ENCODE results near the gene RAMP1.

RAMP1 gene

DNA sequence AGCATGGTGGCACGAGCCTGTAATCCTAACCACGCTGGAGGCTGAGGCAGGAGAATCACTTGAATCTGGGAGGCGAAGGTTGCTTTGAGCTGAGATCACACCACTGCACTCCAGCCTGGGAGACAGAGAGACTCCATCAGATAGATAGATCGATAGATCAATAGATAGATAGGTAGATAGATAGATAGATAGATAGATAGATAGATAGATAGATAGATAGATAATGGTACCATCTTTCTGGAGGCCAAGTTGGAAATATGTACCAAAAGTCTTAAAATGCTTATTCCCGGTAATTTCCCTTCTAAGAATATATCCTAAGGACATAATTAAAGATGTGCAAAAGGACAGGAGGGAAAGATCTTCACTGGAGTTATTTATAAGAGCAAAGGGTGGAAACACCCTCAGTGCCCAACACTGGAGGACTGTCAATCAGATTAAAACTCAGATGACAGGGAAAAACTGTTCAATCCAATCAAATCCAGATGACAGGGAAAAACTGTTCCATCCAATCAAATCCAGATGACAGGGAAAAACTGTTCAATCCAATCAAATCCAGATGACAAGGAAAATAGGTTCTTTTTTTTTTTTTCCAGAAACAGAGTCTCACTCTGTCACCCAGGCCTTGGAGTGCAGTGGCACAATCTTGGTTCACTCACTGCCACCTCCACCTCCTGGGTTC lies 58.4 kb downstream of the RAMP1 start:
- Histone ChIP-seq H3K18ac (ENCODE audit: low read length) (no peak overlapping the region), H3K79me1 (ENCODE audit: low read length) (no peaks in the 10 kb centered on the region), H2BK15ac (replicated peaks; ENCODE audit: low read depth) (no peak overlapping the region), H3K4me2 (ENCODE audit: low read length) (no peak overlapping the region), H3K56ac (ENCODE audit: low read length) (no peak overlapping the region), H2BK5ac (ENCODE audit: low read length) (no peak overlapping the region), H3K4me3 (ENCODE audit: low read length) (no peak overlapping the region), H4K5ac (ENCODE audit: low read length) (no peak overlapping the region), H3K23ac (ENCODE audit: low read length) (no peak overlapping the region), H3K79me2 (ENCODE audit: control insufficient read depth, insufficient read depth, low read length) (no peaks in the 10 kb centered on the region), H3K4me1 (ENCODE audit: control insufficient read depth, low read depth, low read length) (no peaks in the 10 kb centered on the region), H3K27me3 (ENCODE audit: insufficient read depth, low read length, poor library complexity) (no peaks in the 10 kb centered on the region), H4K8ac (ENCODE audit: low read depth, low read length) (no peak overlapping the region), H3K27ac (ENCODE audit: low read depth, low read length) (no peak overlapping the region), H2AK5ac (ENCODE audit: low read length) (no peak overlapping the region), H3K36me3 (ENCODE audit: control insufficient read depth, insufficient read depth, low read length) (no peaks in the 10 kb centered on the region), H3K4ac (ENCODE audit: low read depth, low read length) (no peak overlapping the region), H2BK120ac (ENCODE audit: low read depth, low read length) (no peak overlapping the region), H3K9ac (ENCODE audit: low read length) (no peak overlapping the region)
- no CpG with 5 or more reads among the region's 5 CpGs for WGBS (ENCODE audit: extremely low coverage, insufficient coverage, low lambda C conversion rate)
- DNase-seq = no peak

GRCh38 chr2:237919593-237919992 lies 60.2 kb downstream of the RAMP1 start:
- no peak overlapping the region for H3K4ac ChIP-seq (ENCODE audit: low read depth, low read length)
- H3K27me3 ChIP-seq (ENCODE audit: insufficient read depth, low read length, poor library complexity) = no peaks in the 10 kb centered on the region
- no peak overlapping the region for H2BK5ac ChIP-seq (ENCODE audit: low read length)
- H3K4me1 ChIP-seq (ENCODE audit: control insufficient read depth, low read depth, low read length) = no peaks in the 10 kb centered on the region
- H3K79me2 ChIP-seq (ENCODE audit: control insufficient read depth, insufficient read depth, low read length) = no peaks in the 10 kb centered on the region
- WGBS (ENCODE audit: extremely low coverage, insufficient coverage, low lambda C conversion rate) = no CpG with 5 or more reads among the region's 6 CpGs
- H3K18ac ChIP-seq (ENCODE audit: low read length) = no peak overlapping the region
- no peak overlapping the region for H3K9ac ChIP-seq (ENCODE audit: low read length)
- no peaks in the 10 kb centered on the region for H3K79me1 ChIP-seq (ENCODE audit: low read length)
- H3K4me2 ChIP-seq (ENCODE audit: low read length) = no peak overlapping the region
- H3K23ac ChIP-seq (ENCODE audit: low read length) = no peak overlapping the region
- no peak overlapping the region for H2BK15ac ChIP-seq (replicated peaks; ENCODE audit: low read depth)
- H3K4me3 ChIP-seq (ENCODE audit: low read length) = no peak overlapping the region
- H4K8ac ChIP-seq (ENCODE audit: low read depth, low read length) = no peak overlapping the region
- no peak overlapping the region for H2BK120ac ChIP-seq (ENCODE audit: low read depth, low read length)
- no peaks in the 10 kb centered on the region for H3K36me3 ChIP-seq (ENCODE audit: control insufficient read depth, insufficient read depth, low read length)
- H4K5ac ChIP-seq (ENCODE audit: low read length) = no peak overlapping the region
- no peak overlapping the region for H2AK5ac ChIP-seq (ENCODE audit: low read length)
- no peak for DNase-seq
- no peak overlapping the region for H3K56ac ChIP-seq (ENCODE audit: low read length)
- H3K27ac ChIP-seq (ENCODE audit: low read depth, low read length) = no peak overlapping the region

DNA sequence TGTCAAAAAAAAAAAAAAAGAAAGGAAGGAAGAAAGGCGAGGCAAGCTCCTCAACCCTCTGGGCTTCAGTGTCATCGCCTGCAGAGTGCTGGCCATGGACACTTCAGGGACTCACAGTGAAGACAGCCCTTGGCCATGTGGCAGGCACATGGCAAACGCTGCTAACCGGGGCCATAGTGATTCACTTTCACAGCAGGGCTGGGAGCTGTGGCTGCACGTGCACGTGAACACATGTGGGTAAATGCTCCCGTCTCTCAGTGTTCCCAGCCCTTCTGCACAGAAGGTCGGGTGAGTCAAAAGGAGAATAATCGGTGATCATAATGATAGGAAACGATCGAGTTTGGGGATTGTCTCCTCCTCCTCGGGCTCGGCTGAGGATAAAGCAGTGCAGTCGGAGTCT lies 61.2 kb downstream of the RAMP1 start:
- no peak overlapping the region for H3K27ac ChIP-seq (ENCODE audit: low read depth, low read length)
- no peak for DNase-seq
- no peak overlapping the region for H3K4ac ChIP-seq (ENCODE audit: low read depth, low read length)
- H4K8ac ChIP-seq (ENCODE audit: low read depth, low read length) = no peak overlapping the region
- H3K36me3 ChIP-seq (ENCODE audit: control insufficient read depth, insufficient read depth, low read length) = no peaks in the 10 kb centered on the region
- H3K4me2 ChIP-seq (ENCODE audit: low read length) = no peak overlapping the region
- no peak overlapping the region for H4K5ac ChIP-seq (ENCODE audit: low read length)
- no peak overlapping the region for H3K56ac ChIP-seq (ENCODE audit: low read length)
- no peak overlapping the region for H2BK5ac ChIP-seq (ENCODE audit: low read length)
- no peak overlapping the region for H2BK15ac ChIP-seq (replicated peaks; ENCODE audit: low read depth)
- no peaks in the 10 kb centered on the region for H3K27me3 ChIP-seq (ENCODE audit: insufficient read depth, low read length, poor library complexity)
- H2BK120ac ChIP-seq (ENCODE audit: low read depth, low read length) = no peak overlapping the region
- no peaks in the 10 kb centered on the region for H3K79me1 ChIP-seq (ENCODE audit: low read length)
- no CpG with 5 or more reads among the region's 14 CpGs for WGBS (ENCODE audit: extremely low coverage, insufficient coverage, low lambda C conversion rate)
- no peaks in the 10 kb centered on the region for H3K4me1 ChIP-seq (ENCODE audit: control insufficient read depth, low read depth, low read length)
- no peak overlapping the region for H3K23ac ChIP-seq (ENCODE audit: low read length)
- H3K79me2 ChIP-seq (ENCODE audit: control insufficient read depth, insufficient read depth, low read length) = no peaks in the 10 kb centered on the region
- no peak overlapping the region for H3K9ac ChIP-seq (ENCODE audit: low read length)
- no peak overlapping the region for H3K4me3 ChIP-seq (ENCODE audit: low read length)
- no peak overlapping the region for H3K18ac ChIP-seq (ENCODE audit: low read length)
- no peak overlapping the region for H2AK5ac ChIP-seq (ENCODE audit: low read length)

DNA sequence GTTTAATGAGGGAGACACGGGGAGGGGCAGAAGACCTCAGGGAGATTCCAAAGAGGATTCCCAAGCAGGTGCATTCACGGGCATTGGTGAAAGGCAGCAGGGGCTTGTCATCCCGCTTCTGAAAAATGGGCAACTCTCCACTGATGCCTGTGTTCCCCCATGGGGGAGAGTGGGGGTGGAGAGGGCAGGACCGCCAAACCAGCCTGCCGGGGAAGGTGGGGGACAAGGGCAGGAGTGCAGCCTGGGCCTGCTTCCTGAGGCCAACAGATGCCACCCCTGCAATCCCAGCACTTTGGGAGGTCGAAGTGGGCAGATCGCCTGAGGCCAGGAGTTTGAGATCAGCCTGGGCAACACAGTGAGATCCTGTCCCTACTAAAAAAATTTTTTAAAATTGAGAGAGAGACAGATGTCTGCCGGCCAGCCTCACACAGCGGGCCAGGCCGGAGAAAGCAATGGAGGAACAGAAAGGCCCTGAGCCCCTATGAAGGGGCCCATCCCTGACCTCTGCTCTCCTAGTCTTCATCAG lies 62.6 kb downstream of the RAMP1 start:
- H2BK5ac ChIP-seq (ENCODE audit: low read length) = no peak overlapping the region
- no peaks in the 10 kb centered on the region for H3K36me3 ChIP-seq (ENCODE audit: control insufficient read depth, insufficient read depth, low read length)
- H3K23ac ChIP-seq (ENCODE audit: low read length) = no peak overlapping the region
- no peak overlapping the region for H3K4me3 ChIP-seq (ENCODE audit: low read length)
- no peak overlapping the region for H3K4ac ChIP-seq (ENCODE audit: low read depth, low read length)
- H4K8ac ChIP-seq (ENCODE audit: low read depth, low read length) = no peak overlapping the region
- H2BK15ac ChIP-seq (replicated peaks; ENCODE audit: low read depth) = no peak overlapping the region
- no peak overlapping the region for H3K4me2 ChIP-seq (ENCODE audit: low read length)
- H3K18ac ChIP-seq (ENCODE audit: low read length) = no peak overlapping the region
- H3K79me2 ChIP-seq (ENCODE audit: control insufficient read depth, insufficient read depth, low read length) = no peaks in the 10 kb centered on the region
- no peak overlapping the region for H2BK120ac ChIP-seq (ENCODE audit: low read depth, low read length)
- no peak overlapping the region for H3K9ac ChIP-seq (ENCODE audit: low read length)
- no peak overlapping the region for H2AK5ac ChIP-seq (ENCODE audit: low read length)
- no peak overlapping the region for H3K27ac ChIP-seq (ENCODE audit: low read depth, low read length)
- H3K27me3 ChIP-seq (ENCODE audit: insufficient read depth, low read length, poor library complexity) = no peaks in the 10 kb centered on the region
- DNase-seq = no peak
- H3K56ac ChIP-seq (ENCODE audit: low read length) = no peak overlapping the region
- H3K4me1 ChIP-seq (ENCODE audit: control insufficient read depth, low read depth, low read length) = no peaks in the 10 kb centered on the region
- no CpG with 5 or more reads among the region's 10 CpGs for WGBS (ENCODE audit: extremely low coverage, insufficient coverage, low lambda C conversion rate)
- H4K5ac ChIP-seq (ENCODE audit: low read length) = no peak overlapping the region
- H3K79me1 ChIP-seq (ENCODE audit: low read length) = no peaks in the 10 kb centered on the region

DNA sequence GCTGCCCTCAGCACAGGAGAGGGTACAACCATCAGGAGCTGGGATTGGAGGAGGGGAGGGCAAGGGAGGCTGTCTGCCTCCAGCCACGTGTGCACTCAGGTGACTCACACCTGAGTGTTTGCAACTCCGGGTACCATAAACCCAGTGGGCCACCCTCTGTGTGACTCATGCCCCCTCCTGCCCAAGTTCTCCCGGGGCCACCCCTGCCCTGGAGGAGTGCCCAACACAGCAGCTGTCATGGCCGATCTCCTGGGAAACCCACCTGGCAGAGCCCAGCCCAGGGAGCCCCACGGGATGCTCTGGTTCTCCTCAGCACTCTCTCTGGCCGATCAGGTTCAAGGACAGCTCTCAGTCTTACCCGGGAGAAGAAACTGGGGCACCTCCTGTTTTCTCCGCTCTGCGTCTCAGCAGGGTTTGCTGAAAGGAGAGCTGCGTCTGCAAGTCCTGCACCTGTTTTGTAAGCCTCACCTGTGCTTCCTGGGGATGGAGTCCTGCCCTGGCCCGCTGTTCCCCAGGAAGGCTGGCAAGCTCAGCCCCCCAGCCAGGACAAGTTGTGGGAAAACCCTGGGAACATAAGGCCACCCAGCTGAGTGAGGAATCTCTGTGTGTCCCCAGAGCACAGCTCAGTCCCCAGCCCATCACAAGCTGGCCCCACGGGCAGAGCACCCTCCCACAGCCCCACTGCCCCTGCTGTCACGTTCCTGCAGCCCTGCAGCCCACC lies 63.4 kb downstream of the RAMP1 start:
- Histone ChIP-seq H3K27ac (ENCODE audit: low read depth, low read length) (no peak overlapping the region), H3K36me3 (ENCODE audit: control insufficient read depth, insufficient read depth, low read length) (no peaks in the 10 kb centered on the region), H2BK120ac (ENCODE audit: low read depth, low read length) (no peak overlapping the region), H3K18ac (ENCODE audit: low read length) (no peak overlapping the region), H2BK5ac (ENCODE audit: low read length) (no peak overlapping the region), H3K4ac (ENCODE audit: low read depth, low read length) (no peak overlapping the region), H3K4me2 (ENCODE audit: low read length) (no peak overlapping the region), H3K27me3 (ENCODE audit: insufficient read depth, low read length, poor library complexity) (no peaks in the 10 kb centered on the region), H4K8ac (ENCODE audit: low read depth, low read length) (no peak overlapping the region), H3K4me3 (ENCODE audit: low read length) (no peak overlapping the region), H3K79me2 (ENCODE audit: control insufficient read depth, insufficient read depth, low read length) (no peaks in the 10 kb centered on the region), H3K23ac (ENCODE audit: low read length) (no peak overlapping the region), H2BK15ac (replicated peaks; ENCODE audit: low read depth) (no peak overlapping the region), H4K5ac (ENCODE audit: low read length) (no peak overlapping the region), H3K79me1 (ENCODE audit: low read length) (no peaks in the 10 kb centered on the region), H3K56ac (ENCODE audit: low read length) (no peak overlapping the region), H2AK5ac (ENCODE audit: low read length) (no peak overlapping the region), H3K4me1 (ENCODE audit: control insufficient read depth, low read depth, low read length) (no peaks in the 10 kb centered on the region), H3K9ac (ENCODE audit: low read length) (no peak overlapping the region)
- WGBS (ENCODE audit: extremely low coverage, insufficient coverage, low lambda C conversion rate) = no CpG with 5 or more reads among the region's 13 CpGs
- no peak for DNase-seq
